ENCODE data around the gene UNC80.

Gene UNC80

DNA sequence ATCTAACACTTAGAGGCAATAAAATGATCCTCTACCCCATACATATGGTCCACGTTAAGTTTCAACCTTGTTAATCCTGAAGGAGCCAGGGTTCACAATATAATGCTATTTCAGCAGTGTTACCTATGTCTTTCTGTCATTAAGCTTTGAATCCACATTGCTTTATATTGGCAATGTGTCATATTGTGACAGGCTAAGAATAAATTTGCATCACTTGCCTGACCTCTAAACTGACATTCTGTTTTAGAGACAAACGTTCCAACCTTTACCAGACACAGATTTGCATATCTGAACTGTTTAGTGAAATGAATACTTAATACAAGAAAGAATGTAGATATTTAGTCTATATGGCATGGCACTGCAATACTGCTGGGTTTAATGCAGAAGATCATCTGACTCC is 98.4 kb downstream of the UNC80 start:
- Histone ChIP-seq H3K36me3 (ENCODE audit: insufficient read depth, low read length) (no peaks in the 10 kb centered on the region), H2AFZ (ENCODE audit: low read depth, low read length) (no peak overlapping the region)

DNA sequence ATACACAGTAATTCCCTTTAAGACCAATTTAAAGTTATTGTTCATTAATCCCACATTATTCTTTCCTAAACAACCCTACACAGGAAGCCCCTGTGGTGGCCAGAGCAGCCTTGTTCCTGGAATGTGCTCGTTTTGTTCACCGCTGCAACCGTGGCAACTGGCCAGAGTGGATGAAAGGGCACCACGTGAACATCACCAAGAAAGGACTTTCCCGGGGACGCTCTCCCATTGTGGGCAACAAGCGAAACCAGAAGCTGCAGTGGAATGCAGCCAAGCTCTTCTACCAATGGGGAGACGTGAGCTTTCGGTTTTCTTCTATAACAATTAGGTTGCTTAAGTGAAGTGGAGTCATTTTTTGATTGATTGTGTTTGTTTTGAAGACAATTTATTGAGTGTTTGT is 101.0 kb downstream of the UNC80 start:
- TF ChIP-seq CTCF (IDR thresholded peaks at IDR 0.05; ENCODE audit: borderline replicate concordance, extremely low read depth, low read length, poor library complexity, severe bottlenecking), result no peak
- no peak for TF ChIP-seq EZH2 (IDR thresholded peaks at IDR 0.05; ENCODE audit: borderline replicate concordance, low read depth, low read length, severe bottlenecking)
- Histone ChIP-seq H4K20me1 (ENCODE audit: insufficient read depth, low read length) (no peaks in the 10 kb centered on the region), H3K4me3 (ENCODE audit: low read depth in 1 of 2, low read length in 2 of 2) (no peak overlapping the region), H3K4me1 (ENCODE audit: insufficient read depth, low read length) (no peaks in the 10 kb centered on the region), H3K27ac (ENCODE audit: low read length) (no peak overlapping the region), H3K9me3 (ENCODE audit: insufficient read depth, low read length, severe bottlenecking) (no peaks in the 10 kb centered on the region), H3K4me2 (ENCODE audit: insufficient read depth, low read length) (no peak overlapping the region), H3K79me2 (ENCODE audit: insufficient read depth, low read length) (no peaks in the 10 kb centered on the region), H2AFZ (ENCODE audit: low read depth, low read length) (no peak overlapping the region), H3K9ac (ENCODE audit: low read depth, low read length) (no peak overlapping the region), H3K36me3 (ENCODE audit: insufficient read depth, low read length) (no peaks in the 10 kb centered on the region), H3K27me3 (ENCODE audit: insufficient read depth, low read length, poor library complexity) (no peaks in the 10 kb centered on the region)
- DNase-seq, result no peak
- no peak for ATAC-seq (ENCODE audit: insufficient read depth, low read depth)

More for the DNA sequence above, 98.4 kb downstream of the UNC80 start:
- no peaks in the 10 kb centered on the region for H4K20me1 ChIP-seq (ENCODE audit: insufficient read depth, low read length)
- H3K4me2 ChIP-seq (ENCODE audit: insufficient read depth, low read length), result no peak overlapping the region
- H3K27me3 ChIP-seq (ENCODE audit: insufficient read depth, low read length, poor library complexity), result no peaks in the 10 kb centered on the region
- DNase-seq, result no peak
- H3K9ac ChIP-seq (ENCODE audit: low read depth, low read length), result no peak overlapping the region
- H3K9me3 ChIP-seq (ENCODE audit: insufficient read depth, low read length, severe bottlenecking), result no peaks in the 10 kb centered on the region
- no peaks in the 10 kb centered on the region for H3K79me2 ChIP-seq (ENCODE audit: insufficient read depth, low read length)
- ATAC-seq (ENCODE audit: insufficient read depth, low read depth), result no peak
- no peak overlapping the region for H3K4me3 ChIP-seq (ENCODE audit: low read depth in 1 of 2, low read length in 2 of 2)
- TF ChIP-seq CTCF (IDR thresholded peaks at IDR 0.05; ENCODE audit: borderline replicate concordance, extremely low read depth, low read length, poor library complexity, severe bottlenecking), result no peak
- no peak for TF ChIP-seq EZH2 (IDR thresholded peaks at IDR 0.05; ENCODE audit: borderline replicate concordance, low read depth, low read length, severe bottlenecking)
- H3K4me1 ChIP-seq (ENCODE audit: insufficient read depth, low read length), result no peaks in the 10 kb centered on the region
- H3K27ac ChIP-seq (ENCODE audit: low read length), result no peak overlapping the region

DNA sequence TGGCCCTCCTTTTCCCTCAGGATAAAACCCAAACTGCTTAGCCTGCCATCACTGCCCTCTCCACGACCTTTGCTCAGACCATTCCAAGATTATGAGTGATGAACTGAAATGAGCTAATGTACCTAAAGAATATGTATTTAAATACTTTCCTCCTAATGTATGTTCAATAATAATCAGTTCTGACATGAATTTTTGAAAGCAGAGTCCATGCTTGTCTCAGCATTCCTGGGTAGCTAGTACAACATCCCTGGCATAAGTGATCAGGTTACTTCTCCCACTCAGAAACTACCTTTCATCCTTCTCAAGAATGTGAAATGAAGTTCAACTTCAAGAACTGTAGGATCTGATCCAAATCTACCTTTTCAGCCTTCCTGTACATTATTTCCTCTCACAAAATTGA is 103.6 kb downstream of the UNC80 start:
- Histone ChIP-seq H3K4me3 (ENCODE audit: low read depth in 1 of 2, low read length in 2 of 2) (no peak overlapping the region), H3K27me3 (ENCODE audit: insufficient read depth, low read length, poor library complexity) (no peaks in the 10 kb centered on the region), H3K9ac (ENCODE audit: low read depth, low read length) (no peak overlapping the region), H3K27ac (ENCODE audit: low read length) (no peak overlapping the region), H3K79me2 (ENCODE audit: insufficient read depth, low read length) (no peaks in the 10 kb centered on the region), H3K4me1 (ENCODE audit: insufficient read depth, low read length) (no peaks in the 10 kb centered on the region), H4K20me1 (ENCODE audit: insufficient read depth, low read length) (no peaks in the 10 kb centered on the region), H2AFZ (ENCODE audit: low read depth, low read length) (no peak overlapping the region), H3K36me3 (ENCODE audit: insufficient read depth, low read length) (no peaks in the 10 kb centered on the region), H3K4me2 (ENCODE audit: insufficient read depth, low read length) (no peak overlapping the region), H3K9me3 (ENCODE audit: insufficient read depth, low read length, severe bottlenecking) (no peaks in the 10 kb centered on the region)
- ATAC-seq (ENCODE audit: insufficient read depth, low read depth), result no peak
- TF ChIP-seq EZH2 (IDR thresholded peaks at IDR 0.05; ENCODE audit: borderline replicate concordance, low read depth, low read length, severe bottlenecking) (no peak), CTCF (IDR thresholded peaks at IDR 0.05; ENCODE audit: borderline replicate concordance, extremely low read depth, low read length, poor library complexity, severe bottlenecking) (no peak)
- no peak for DNase-seq

DNA sequence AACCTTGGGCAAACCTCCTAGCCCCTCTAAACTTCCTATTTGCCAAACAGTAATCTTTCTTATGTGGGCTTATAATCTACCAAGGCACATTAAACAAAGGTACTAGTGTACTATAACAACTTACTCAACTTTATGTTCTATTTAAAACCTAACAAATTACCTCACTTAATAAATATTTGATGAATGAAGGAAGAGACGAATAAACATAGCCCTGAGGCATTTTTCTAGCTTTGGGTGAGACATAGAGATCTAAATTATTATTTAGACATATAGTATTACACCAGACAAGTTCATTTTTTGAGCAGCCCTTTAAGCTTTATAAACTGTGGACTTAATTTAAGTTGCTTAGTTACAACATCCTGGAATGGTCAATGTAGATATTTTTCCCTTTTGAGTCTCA is 104.6 kb downstream of the UNC80 start:
- H3K4me2 ChIP-seq (ENCODE audit: insufficient read depth, low read length), result no peak overlapping the region
- H3K79me2 ChIP-seq (ENCODE audit: insufficient read depth, low read length), result no peaks in the 10 kb centered on the region
- no peaks in the 10 kb centered on the region for H4K20me1 ChIP-seq (ENCODE audit: insufficient read depth, low read length)
- no peaks in the 10 kb centered on the region for H3K4me1 ChIP-seq (ENCODE audit: insufficient read depth, low read length)
- no peaks in the 10 kb centered on the region for H3K36me3 ChIP-seq (ENCODE audit: insufficient read depth, low read length)
- no peak overlapping the region for H3K9ac ChIP-seq (ENCODE audit: low read depth, low read length)
- DNase-seq (no peak), ATAC-seq (ENCODE audit: insufficient read depth, low read depth) (no peak)
- no peaks in the 10 kb centered on the region for H3K27me3 ChIP-seq (ENCODE audit: insufficient read depth, low read length, poor library complexity)
- H3K9me3 ChIP-seq (ENCODE audit: insufficient read depth, low read length, severe bottlenecking), result no peaks in the 10 kb centered on the region
- H2AFZ ChIP-seq (ENCODE audit: low read depth, low read length), result no peak overlapping the region
- H3K27ac ChIP-seq (ENCODE audit: low read length), result no peak overlapping the region
- TF ChIP-seq CTCF (IDR thresholded peaks at IDR 0.05; ENCODE audit: borderline replicate concordance, extremely low read depth, low read length, poor library complexity, severe bottlenecking), result no peak
- TF ChIP-seq EZH2 (IDR thresholded peaks at IDR 0.05; ENCODE audit: borderline replicate concordance, low read depth, low read length, severe bottlenecking), result no peak
- H3K4me3 ChIP-seq (ENCODE audit: low read depth in 1 of 2, low read length in 2 of 2), result no peak overlapping the region
